Right lobe of liver (tissue), 6 donors: Measurements from ENCODE around the gene PLEKHA5. TPM values are rescaled to one million over a fixed set of nuclear protein-coding genes. Genes with fewer than 3 reads are reported as not detected.

Experiments used
- ATAC-seq, 4 donors: fragments of 200-7000 bp; cut with Tn5 transposase; one replicate each; pipeline ENCODE4 v1.9.1; 2020; ENCODE audit warnings: mild to moderate bottlenecking in 4 of 4, moderate library complexity in 4 of 4
- DNase-seq, 3 donors: peaks; one replicate each; pipeline ENCODE4 v3.0.0-alpha.2; 2020
- H3K27ac ChIP-seq, 3 donors: fragments of 200-600 bp; one replicate each; pipeline ENCODE4 v1.8.0; 2022
- H3K27me3 ChIP-seq, 2 donors: fragments of 200-600 bp; one replicate each; pipeline ENCODE4 v1.8.0; 2022
- H3K36me3 ChIP-seq, 4 donors: fragments of 200-600 bp; sonication (generic) in 1 of 4; one replicate each; pipeline versions ENCODE4 v1.5.1 to v1.8.0; 2017 to 2022; ENCODE audit warnings: control low read depth in 1 of 4
- H3K4me1 ChIP-seq, 4 donors: fragments of 200-600 bp; sonication (generic) in 1 of 4; one replicate each; pipeline versions ENCODE4 v1.5.1 to v1.8.0; 2017 to 2022; ENCODE audit warnings: control low read depth in 1 of 4
- H3K4me3 ChIP-seq, 3 donors: fragments of 200-600 bp; one replicate each; pipeline ENCODE4 v1.8.0; 2022
- H3K9me3 ChIP-seq, 4 donors: fragments of 200-600 bp; sonication (generic) in 1 of 4; one replicate each; pipeline versions ENCODE4 v1.5.1 to v1.8.0; 2017 to 2022; ENCODE audit warnings: control low read depth in 1 of 4
- POLR2A ChIP-seq: fragments of 450-650 bp; IDR thresholded peaks from one replicate; pipeline ENCODE4 v1.6.1; 2017; ENCODE audit warnings: antibody characterized with exemption, mild to moderate bottlenecking
- WGBS: methylation state at CpG from one replicate; pipeline ENCODE4 v1.1.6; 2018; ENCODE audit warnings: low coverage, low lambda C conversion rate; ENCODE audit not compliant: insufficient coverage; ENCODE audit errors: missing lambda C conversion rate; 5-methylcytosine and 5-hydroxymethylcytosine counted together
- intact Hi-C, 2 donors: fragments of 100-400 bp; cut with DNase I; formaldehyde crosslinking; loops; one replicate each; pipeline versions ENCODE4 v1.11.2 to v1.14.1; 2022
- total RNA-seq, 6 experiments: library from RNA; depleted of rRNA in 2 of 6; stranded (reverse); fragments of >200 nt in 2 of 6; fragmentation: NEBNext Ultra II Directional in 3 of 6; extraction: Animal tissue kit (Norgen Biotek cat#: 25700) in 3 of 6; gene quantifications; one replicate each; pipeline versions ENCODE4 v1.1.0 to v1.2.4, GENCODE V29; 2016 to 2023
- TF ChIP-seq, protein P1 (sequence below), 4 donors: fragments of 200-600 bp in 3 of 4; fragments of 450-650 bp in 1 of 4; IDR thresholded peaks; one replicate each; pipeline versions ENCODE4 v1.5.1 to v1.8.0; 2016 to 2022; ENCODE audit warnings: antibody characterized with exemption in 4 of 4, mild to moderate bottlenecking in 2 of 4
- donor health status: DM: no; HTN: yes; CAD: no.
- donor health status: DM: no; HTN: no; CAD: no.
- donor health status: DM: no; HTN: no; CAD: no.
- donor health status: DM: no; HTN: yes; CAD: no.
- donor health status: DM: no; HTN: yes; CAD: no.

PLEKHA5 gene
- total RNA-seq, 6 experiments from 2014 or later, result 14.7 to 18.7 (median 15.8) TPM

DNA sequence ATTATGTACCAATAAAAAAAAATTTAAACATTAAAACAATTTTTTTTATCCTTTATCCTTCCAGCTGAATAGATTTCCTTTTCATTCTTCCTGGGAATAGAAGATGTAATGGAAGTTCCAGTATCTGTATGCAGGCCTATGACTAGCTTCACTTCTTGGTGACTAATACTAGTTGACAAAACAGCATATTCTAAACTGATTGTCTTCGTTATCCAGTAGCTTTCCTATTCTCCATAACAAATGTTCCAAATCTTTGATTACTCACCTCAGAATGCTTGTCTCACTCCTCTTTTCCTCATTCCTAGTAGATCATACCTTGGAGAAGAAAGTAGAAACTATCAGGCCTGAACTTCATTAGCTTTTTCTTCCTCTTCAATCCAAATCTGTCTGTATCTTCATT lies 70.7 kb downstream of the PLEKHA5 start:
- DNase-seq (no peak), ATAC-seq (no peak)
- intact Hi-C loops, result no loop called here
- H3K9me3 ChIP-seq, result no peaks in the 10 kb centered on the region
- 88% methylated on average over 1 of the region's 1 CpG for WGBS
- H3K27ac ChIP-seq, result no peak overlapping the region
- no peaks in the 10 kb centered on the region for H3K36me3 ChIP-seq
- TF ChIP-seq, protein P1, sequence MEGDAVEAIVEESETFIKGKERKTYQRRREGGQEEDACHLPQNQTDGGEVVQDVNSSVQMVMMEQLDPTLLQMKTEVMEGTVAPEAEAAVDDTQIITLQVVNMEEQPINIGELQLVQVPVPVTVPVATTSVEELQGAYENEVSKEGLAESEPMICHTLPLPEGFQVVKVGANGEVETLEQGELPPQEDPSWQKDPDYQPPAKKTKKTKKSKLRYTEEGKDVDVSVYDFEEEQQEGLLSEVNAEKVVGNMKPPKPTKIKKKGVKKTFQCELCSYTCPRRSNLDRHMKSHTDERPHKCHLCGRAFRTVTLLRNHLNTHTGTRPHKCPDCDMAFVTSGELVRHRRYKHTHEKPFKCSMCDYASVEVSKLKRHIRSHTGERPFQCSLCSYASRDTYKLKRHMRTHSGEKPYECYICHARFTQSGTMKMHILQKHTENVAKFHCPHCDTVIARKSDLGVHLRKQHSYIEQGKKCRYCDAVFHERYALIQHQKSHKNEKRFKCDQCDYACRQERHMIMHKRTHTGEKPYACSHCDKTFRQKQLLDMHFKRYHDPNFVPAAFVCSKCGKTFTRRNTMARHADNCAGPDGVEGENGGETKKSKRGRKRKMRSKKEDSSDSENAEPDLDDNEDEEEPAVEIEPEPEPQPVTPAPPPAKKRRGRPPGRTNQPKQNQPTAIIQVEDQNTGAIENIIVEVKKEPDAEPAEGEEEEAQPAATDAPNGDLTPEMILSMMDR (IDR thresholded peaks at IDR 0.05), result no peak
- TF ChIP-seq POLR2A, result no peak
- no peak overlapping the region for H3K4me3 ChIP-seq
- peaks cover 0 to 11% (median 0%) of the 10 kb centered on the region in 4 donors for H3K4me1 ChIP-seq
- no peaks in the 10 kb centered on the region for H3K27me3 ChIP-seq

DNA sequence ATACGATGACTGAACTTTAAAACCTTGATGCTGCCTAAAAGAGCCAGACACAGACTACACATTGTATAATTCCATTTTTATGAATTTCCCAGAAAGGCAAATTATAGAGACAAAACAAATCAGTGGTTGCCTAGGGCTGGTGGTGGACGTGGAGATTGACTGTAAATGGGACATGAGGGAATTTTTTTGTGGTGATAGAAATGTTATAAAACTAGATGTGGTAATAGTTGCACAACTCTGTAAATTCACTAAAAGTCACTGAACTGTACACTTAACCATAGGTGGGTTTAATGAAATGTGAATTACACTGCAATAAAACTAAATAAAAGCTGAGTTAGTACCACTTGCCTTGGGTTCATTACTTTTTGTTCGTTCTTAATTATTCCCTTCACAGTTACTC lies 72.1 kb downstream of the PLEKHA5 start:
- H3K27me3 ChIP-seq, result no peaks in the 10 kb centered on the region
- no peaks in the 10 kb centered on the region for H3K9me3 ChIP-seq
- H3K4me3 ChIP-seq, result no peak overlapping the region
- peaks cover 0 to 4% (median 0%) of the 10 kb centered on the region in 4 donors for H3K4me1 ChIP-seq
- intact Hi-C loops, result no loop called here
- peak in 3 of 4 donors; percentile 28 to 74 (median 28) for ATAC-seq
- no peak for TF ChIP-seq POLR2A
- TF ChIP-seq, protein P1 (IDR thresholded peaks at IDR 0.05), result no peak
- WGBS, result 57% methylated on average over 3 of the region's 3 CpGs
- no peak for DNase-seq
- no peak overlapping the region for H3K27ac ChIP-seq
- no peaks in the 10 kb centered on the region for H3K36me3 ChIP-seq

DNA sequence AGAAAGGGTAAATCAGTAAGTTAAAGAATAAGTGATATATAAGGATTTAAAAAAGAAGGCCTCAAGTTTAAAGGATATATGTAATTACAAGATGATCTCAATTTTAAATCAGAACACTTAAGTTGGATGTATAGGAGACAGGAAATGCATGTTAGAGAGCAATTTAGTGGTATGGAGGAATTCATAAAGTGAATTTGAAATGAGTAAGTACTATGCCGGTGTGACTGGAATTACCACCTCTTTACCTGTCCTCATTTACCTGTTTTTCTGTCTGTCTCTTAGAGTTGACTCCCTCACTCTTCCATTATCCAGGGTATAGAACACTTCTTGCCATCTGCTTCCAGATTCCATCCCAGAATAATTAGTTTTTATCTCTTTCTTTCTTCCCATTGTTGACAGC lies 73.5 kb downstream of the PLEKHA5 start:
- Histone ChIP-seq H3K27ac (no peak overlapping the region), H3K36me3 (no peaks in the 10 kb centered on the region), H3K4me1 (peaks cover 0 to 4% (median 0%) of the 10 kb centered on the region in 4 donors), H3K27me3 (no peaks in the 10 kb centered on the region), H3K9me3 (no peaks in the 10 kb centered on the region), H3K4me3 (no peak overlapping the region)
- 73% methylated on average over 1 of the region's 1 CpG for WGBS
- no peak for TF ChIP-seq POLR2A
- TF ChIP-seq, protein P1 (IDR thresholded peaks at IDR 0.05), result no peak
- ATAC-seq, result no peak
- intact Hi-C loops, result no loop called here
- no peak for DNase-seq

DNA sequence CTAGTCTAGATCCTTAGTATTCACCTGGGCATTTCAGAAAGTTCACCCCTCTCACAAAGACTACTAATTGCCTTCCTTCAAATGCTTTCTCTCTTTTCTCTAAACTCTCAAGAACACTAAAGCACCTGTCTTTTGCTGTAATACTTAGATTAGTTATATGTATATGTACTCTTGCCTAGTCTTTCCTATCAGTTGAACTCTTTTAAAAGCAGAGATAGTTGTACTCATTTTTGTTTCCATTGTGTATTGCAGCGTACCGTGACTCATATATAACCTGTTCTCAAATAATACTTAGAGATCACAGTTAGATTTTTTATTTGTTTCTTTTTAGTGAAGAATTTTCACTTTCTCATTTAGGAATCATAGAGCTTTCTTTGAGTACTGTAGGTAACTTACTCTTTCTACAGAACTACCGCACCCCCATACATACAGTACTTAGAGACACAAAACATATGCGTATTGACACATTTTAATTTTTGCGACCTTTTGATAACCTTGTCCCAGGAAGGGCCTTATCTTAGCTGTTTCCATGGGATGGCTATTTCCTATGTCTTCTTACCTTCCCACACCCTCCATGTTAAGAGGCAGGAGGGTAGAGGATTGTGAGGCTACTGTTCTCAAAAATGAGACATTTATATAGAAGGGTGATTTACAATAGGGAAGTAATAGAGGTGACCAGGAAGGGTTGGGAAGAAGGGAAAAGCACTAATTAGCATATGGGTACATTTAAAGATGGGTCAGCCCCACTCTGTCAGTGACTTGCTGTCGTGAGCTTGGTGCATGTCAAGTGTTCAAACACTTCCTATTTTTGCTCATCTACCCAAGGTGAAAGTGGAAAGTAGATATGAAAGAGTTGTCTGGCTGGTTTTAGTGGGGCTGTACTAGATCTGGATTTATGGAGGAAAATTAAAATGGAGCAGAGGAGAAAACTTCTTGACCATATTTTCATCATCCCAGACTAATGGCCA lies 74.3 kb downstream of the PLEKHA5 start:
- H3K36me3 ChIP-seq, result no peaks in the 10 kb centered on the region
- H3K4me1 ChIP-seq, result peaks cover 0 to 4% (median 0%) of the 10 kb centered on the region in 4 donors
- 85% methylated on average over 6 of the region's 6 CpGs for WGBS
- intact Hi-C loops, result no loop called here
- H3K27me3 ChIP-seq, result no peaks in the 10 kb centered on the region
- TF ChIP-seq, protein P1 (IDR thresholded peaks at IDR 0.05), result no peak
- no peak for TF ChIP-seq POLR2A
- ATAC-seq (no peak), DNase-seq (no peak)
- no peak overlapping the region for H3K27ac ChIP-seq
- H3K4me3 ChIP-seq, result no peak overlapping the region
- no peaks in the 10 kb centered on the region for H3K9me3 ChIP-seq
